BE2C (cell line): ENCODE results near the gene MAPK4.
"Not testable (repeated sequence)": the region's sequence is repeated elsewhere in the genome, so short reads cannot be mapped to it uniquely, and the experiment has no call there.

Source experiments
- DNase-seq: peaks from one replicate; pipeline ENCODE4 v3.0.0-alpha.2; 2020
- H3K27me3 ChIP-seq: fragments of 250-450 bp; sonication (Bioruptor Pico); 2 replicates; pipeline ENCODE4 v1.5.1; 2020; ENCODE audit warnings: mild to moderate bottlenecking
- H3K36me3 ChIP-seq: fragments of 250-450 bp; sonication (Bioruptor Pico); 2 replicates; pipeline ENCODE4 v1.5.1; 2020; ENCODE audit warnings: mild to moderate bottlenecking
- H3K4me1 ChIP-seq: fragments of 250-450 bp; sonication (Bioruptor Pico); 2 replicates; pipeline ENCODE4 v1.5.1; 2020
- H3K4me3 ChIP-seq: 2 replicates; pipeline ENCODE4 v1.5.1; 2011; ENCODE audit warnings: low read depth, low read length
- H3K9me3 ChIP-seq: fragments of 250-450 bp; sonication (Bioruptor Pico); 2 replicates; pipeline ENCODE4 v1.5.1; 2020
- CTCF ChIP-seq: IDR thresholded peaks from 2 replicates; pipeline ENCODE4 v1.5.1; 2012; ENCODE audit warnings: mild to moderate bottlenecking, low read depth, low read length

Gene MAPK4

GRCh38 chr18:50776383-50776782 lies 216.5 kb downstream of the MAPK4 start:
- H3K4me1 ChIP-seq: no peaks in the 10 kb centered on the region
- H3K4me3 ChIP-seq: no peak overlapping the region
- no peaks in the 10 kb centered on the region for H3K9me3 ChIP-seq
- no peak for DNase-seq
- no peaks in the 10 kb centered on the region for H3K36me3 ChIP-seq
- TF ChIP-seq CTCF: no peak
- no peaks in the 10 kb centered on the region for H3K27me3 ChIP-seq

DNA sequence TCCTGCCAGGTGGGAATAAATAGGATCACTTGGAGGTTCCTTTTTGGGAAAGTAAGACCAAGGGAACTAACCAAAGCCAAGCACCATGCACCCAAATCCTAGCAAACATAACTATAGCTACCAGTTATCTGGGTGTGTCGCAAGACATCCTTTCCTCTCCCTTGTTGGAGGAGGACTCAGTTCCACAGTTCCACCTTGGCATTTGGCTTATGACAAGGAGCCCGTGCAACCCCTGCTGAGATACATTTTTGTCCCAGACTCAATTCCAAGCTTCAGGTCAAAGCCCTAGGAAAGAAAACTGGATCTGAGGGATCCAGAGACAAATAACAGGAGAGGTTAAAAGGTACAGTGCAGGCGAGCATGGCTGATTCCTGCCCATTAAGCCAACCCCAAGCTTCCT lies 219.1 kb downstream of the MAPK4 start:
- not testable (repeated sequence) for DNase-seq, H3K4me3 ChIP-seq, H3K4me1 ChIP-seq, H3K36me3 ChIP-seq, H3K9me3 ChIP-seq, H3K27me3 ChIP-seq
